ENCODE data around the gene ENTPD7.

The ENTPD7 gene

GRCh38 chr10:99661377-99661763 lies 2.1 kb downstream of the ENTPD7 start:
- Mint-ChIP-seq H3K4me3 (no peak overlapping the region), H3K4me1 (ENCODE audit: low read depth) (peaks cover 30% of the 10 kb centered on the region), H3K9me3 (no peaks in the 10 kb centered on the region), H3K36me3 (ENCODE audit: low read depth) (peaks cover 14% of the 10 kb centered on the region), H3K27me3 (peaks cover 9% of the 10 kb centered on the region), H3K27ac (no peak overlapping the region)

- Mint-ChIP-seq H3K4me3 (no peak overlapping the region), H3K27me3 (no peaks in the 10 kb centered on the region), H3K27ac (no peak overlapping the region), H3K4me1 (ENCODE audit: low read depth) (peaks cover 9% of the 10 kb centered on the region), H3K36me3 (ENCODE audit: low read depth) (peaks cover 21% of the 10 kb centered on the region), H3K9me3 (no peaks in the 10 kb centered on the region)
These were observed 6.0 kb downstream of the ENTPD7 start for GRCh38 chr10:99665304-99665703.

- Mint-ChIP-seq H3K27me3 (no peaks in the 10 kb centered on the region), H3K36me3 (ENCODE audit: low read depth) (peaks cover 21% of the 10 kb centered on the region), H3K27ac (no peak overlapping the region), H3K4me3 (no peak overlapping the region), H3K9me3 (no peaks in the 10 kb centered on the region), H3K4me1 (ENCODE audit: low read depth) (no peaks in the 10 kb centered on the region)
These were observed 7.9 kb downstream of the ENTPD7 start for GRCh38 chr10:99667108-99667751.

GRCh38 chr10:99671386-99671785 lies 12.1 kb downstream of the ENTPD7 start:
- Mint-ChIP-seq H3K36me3 (ENCODE audit: low read depth) (peaks cover 8% of the 10 kb centered on the region), H3K27ac (no peak overlapping the region), H3K27me3 (no peaks in the 10 kb centered on the region), H3K9me3 (no peaks in the 10 kb centered on the region), H3K4me3 (no peak overlapping the region), H3K4me1 (ENCODE audit: low read depth) (no peaks in the 10 kb centered on the region)

GRCh38 chr10:99672884-99673283 lies 13.6 kb downstream of the ENTPD7 start:
- Mint-ChIP-seq H3K4me1 (ENCODE audit: low read depth) (no peaks in the 10 kb centered on the region), H3K27me3 (no peaks in the 10 kb centered on the region), H3K4me3 (no peak overlapping the region), H3K9me3 (no peaks in the 10 kb centered on the region), H3K36me3 (ENCODE audit: low read depth) (peaks cover 5% of the 10 kb centered on the region), H3K27ac (no peak overlapping the region)

- H3K36me3 Mint-ChIP-seq (ENCODE audit: low read depth): peaks cover 5% of the 10 kb centered on the region
- no peaks in the 10 kb centered on the region for H3K27me3 Mint-ChIP-seq
- H3K4me3 Mint-ChIP-seq: no peak overlapping the region
- no peak overlapping the region for H3K27ac Mint-ChIP-seq
- no peaks in the 10 kb centered on the region for H3K9me3 Mint-ChIP-seq
- H3K4me1 Mint-ChIP-seq (ENCODE audit: low read depth): no peaks in the 10 kb centered on the region
These were observed 14.2 kb downstream of the ENTPD7 start for GRCh38 chr10:99673492-99673891.

- H3K27ac Mint-ChIP-seq: no peak overlapping the region
- no peaks in the 10 kb centered on the region for H3K27me3 Mint-ChIP-seq
- H3K36me3 Mint-ChIP-seq (ENCODE audit: low read depth): peaks cover 11% of the 10 kb centered on the region
- H3K4me3 Mint-ChIP-seq: no peak overlapping the region
- no peaks in the 10 kb centered on the region for H3K4me1 Mint-ChIP-seq (ENCODE audit: low read depth)
- no peaks in the 10 kb centered on the region for H3K9me3 Mint-ChIP-seq
These were observed 15.5 kb downstream of the ENTPD7 start for GRCh38 chr10:99674762-99675161.

GRCh38 chr10:99676426-99676825 lies 17.1 kb downstream of the ENTPD7 start:
- H3K36me3 Mint-ChIP-seq (ENCODE audit: low read depth): peaks cover 17% of the 10 kb centered on the region
- no peak overlapping the region for H3K4me3 Mint-ChIP-seq
- H3K27ac Mint-ChIP-seq: no peak overlapping the region
- no peaks in the 10 kb centered on the region for H3K9me3 Mint-ChIP-seq
- no peaks in the 10 kb centered on the region for H3K4me1 Mint-ChIP-seq (ENCODE audit: low read depth)
- H3K27me3 Mint-ChIP-seq: no peaks in the 10 kb centered on the region

- no peaks in the 10 kb centered on the region for H3K9me3 Mint-ChIP-seq
- H3K27ac Mint-ChIP-seq: no peak overlapping the region
- H3K36me3 Mint-ChIP-seq (ENCODE audit: low read depth): peaks cover 22% of the 10 kb centered on the region
- no peaks in the 10 kb centered on the region for H3K27me3 Mint-ChIP-seq
- no peaks in the 10 kb centered on the region for H3K4me1 Mint-ChIP-seq (ENCODE audit: low read depth)
- no peak overlapping the region for H3K4me3 Mint-ChIP-seq
These were observed 17.6 kb downstream of the ENTPD7 start for GRCh38 chr10:99676895-99677294.

GRCh38 chr10:99678921-99679320 lies 19.6 kb downstream of the ENTPD7 start:
- Mint-ChIP-seq H3K4me1 (ENCODE audit: low read depth) (no peaks in the 10 kb centered on the region), H3K36me3 (ENCODE audit: low read depth) (peaks cover 28% of the 10 kb centered on the region), H3K9me3 (no peaks in the 10 kb centered on the region), H3K4me3 (no peak overlapping the region), H3K27me3 (no peaks in the 10 kb centered on the region), H3K27ac (no peak overlapping the region)

GRCh38 chr10:99681553-99681952 lies 22.2 kb downstream of the ENTPD7 start:
- H3K4me1 Mint-ChIP-seq (ENCODE audit: low read depth): peaks cover 8% of the 10 kb centered on the region
- H3K27me3 Mint-ChIP-seq: no peaks in the 10 kb centered on the region
- no peaks in the 10 kb centered on the region for H3K9me3 Mint-ChIP-seq
- H3K36me3 Mint-ChIP-seq (ENCODE audit: low read depth): peaks cover 34% of the 10 kb centered on the region
- H3K4me3 Mint-ChIP-seq: no peak overlapping the region
- H3K27ac Mint-ChIP-seq: no peak overlapping the region

- Mint-ChIP-seq H3K4me3 (no peak overlapping the region), H3K36me3 (ENCODE audit: low read depth) (peaks cover 33% of the 10 kb centered on the region), H3K27ac (no peak overlapping the region), H3K27me3 (no peaks in the 10 kb centered on the region), H3K9me3 (no peaks in the 10 kb centered on the region), H3K4me1 (ENCODE audit: low read depth) (peaks cover 8% of the 10 kb centered on the region)
These were observed 22.7 kb downstream of the ENTPD7 start for GRCh38 chr10:99682032-99682431.

GRCh38 chr10:99682752-99683151 lies 23.4 kb downstream of the ENTPD7 start:
- Mint-ChIP-seq H3K4me3 (no peak overlapping the region), H3K27me3 (no peaks in the 10 kb centered on the region), H3K9me3 (no peaks in the 10 kb centered on the region), H3K36me3 (ENCODE audit: low read depth) (peaks cover 32% of the 10 kb centered on the region), H3K27ac (no peak overlapping the region), H3K4me1 (ENCODE audit: low read depth) (peaks cover 8% of the 10 kb centered on the region)

GRCh38 chr10:99685597-99685967 lies 26.3 kb downstream of the ENTPD7 start:
- no peaks in the 10 kb centered on the region for H3K27me3 Mint-ChIP-seq
- no peaks in the 10 kb centered on the region for H3K9me3 Mint-ChIP-seq
- peaks cover 33% of the 10 kb centered on the region for H3K36me3 Mint-ChIP-seq (ENCODE audit: low read depth)
- no peak overlapping the region for H3K4me3 Mint-ChIP-seq
- H3K4me1 Mint-ChIP-seq (ENCODE audit: low read depth): peaks cover 8% of the 10 kb centered on the region
- peak overlapping the region; percentile 14 for H3K27ac Mint-ChIP-seq

- Mint-ChIP-seq H3K4me1 (ENCODE audit: low read depth) (peaks cover 8% of the 10 kb centered on the region), H3K9me3 (no peaks in the 10 kb centered on the region), H3K27ac (no peak overlapping the region), H3K4me3 (no peak overlapping the region), H3K36me3 (ENCODE audit: low read depth) (peaks cover 39% of the 10 kb centered on the region), H3K27me3 (no peaks in the 10 kb centered on the region)
These were observed 30.2 kb downstream of the ENTPD7 start for GRCh38 chr10:99689461-99689860.

- no peak overlapping the region for H3K27ac Mint-ChIP-seq
- no peaks in the 10 kb centered on the region for H3K4me1 Mint-ChIP-seq (ENCODE audit: low read depth)
- H3K4me3 Mint-ChIP-seq: no peak overlapping the region
- H3K9me3 Mint-ChIP-seq: no peaks in the 10 kb centered on the region
- H3K36me3 Mint-ChIP-seq (ENCODE audit: low read depth): peaks cover 54% of the 10 kb centered on the region
- H3K27me3 Mint-ChIP-seq: no peaks in the 10 kb centered on the region
These were observed 34.7 kb downstream of the ENTPD7 start for GRCh38 chr10:99693933-99694583.

Data from stimulated activated naive CD8-positive, alpha-beta T cell treated with anti-CD3 and anti-CD28 coated beads, Interleukin-15, Interleukin-2, amounts not matched to agents 100 ng/mL and 50 ng/mL, for 24 hours (primary cell).